HepG2 (cell line): Measurements from ENCODE around the gene DYNC2I2. TPM values are rescaled to one million over a fixed set of nuclear protein-coding genes. Genes with fewer than 3 reads are reported as not detected.

Experiments
- ATAC-seq: fragments of 200-7000 bp; cut with Tn5 transposase; 3 replicates; pipeline ENCODE4 v1.9.1; 2020; ENCODE audit warnings: mild to moderate bottlenecking, moderate library complexity
- BruUV-seq: library from RNA; stranded (reverse); fragments of 400-500 nt; replicated peaks from 2 replicates; lab custom pipeline; 2021; lab: Mats Ljungman, UMichigan
- CTCF ChIA-PET: fragments of 300-600 bp; formaldehyde crosslinking; extraction: SDS; loops from one replicate; lab custom pipeline; 2021; ENCODE audit warnings: low total read pairs, inconsistent platforms, low intra/inter-chr PET ratio; lab: Yijun Ruan, JAX
- POLR2A ChIA-PET: fragments of 350-600 bp; sonication (Branson Sonifier 250); formaldehyde crosslinking; loops from one replicate; lab custom pipeline; 2020; ENCODE audit warnings: antibody characterized with exemption, inconsistent platforms; lab: Yijun Ruan, JAX
- DNase-seq: peaks from one replicate; pipeline ENCODE4 v3.0.0-alpha.2; 2015; ENCODE audit warnings: low spot score
- FAIRE-seq: peaks from 3 replicates; lab custom pipeline; 2011; peaks lifted over from hg19 to GRCh38; lab: Jason Lieb, UNC
- H2AFZ ChIP-seq: one replicate; pipeline ENCODE4 v1.6.1; 2011; ENCODE audit warnings: low read length, inconsistent platforms
- H3K27ac ChIP-seq: fragments of 300-600 bp; 3 replicates; pipeline ENCODE4 v1.8.0; 2011; ENCODE audit warnings: mixed run types, mild to moderate bottlenecking, mixed read lengths, low read length, inconsistent platforms; ENCODE audit not compliant: insufficient read depth; ENCODE audit errors: extremely low read length
- H3K27me3 ChIP-seq, 2 experiments: fragments of 200-600 bp in 1 of 2; 2 replicates in 1 of 2; 3 replicates in 1 of 2; pipeline versions ENCODE4 v1.6.0 to v1.8.0; 2011; ENCODE audit warnings: low read length in 2 of 2, mild to moderate bottlenecking in 2 of 2, moderate library complexity in 2 of 2, inconsistent platforms in 1 of 2; ENCODE audit not compliant: insufficient read depth in 2 of 2, control insufficient read depth in 1 of 2
- H3K36me3 ChIP-seq, 2 experiments: fragments of 200-600 bp in 1 of 2; replicated peaks in 1 of 2; 2 replicates in 1 of 2; 3 replicates in 1 of 2; pipeline versions ENCODE4 v1.5.1 to v1.8.0; 2011; ENCODE audit warnings: low read length in 2 of 2, inconsistent platforms in 1 of 2; ENCODE audit not compliant: insufficient read depth in 2 of 2, control insufficient read depth in 1 of 2
- H3K4me1 ChIP-seq: 2 replicates; pipeline ENCODE4 v1.5.1; 2012; ENCODE audit warnings: low read length, inconsistent platforms; ENCODE audit not compliant: insufficient read depth
- H3K4me2 ChIP-seq: 2 replicates; pipeline ENCODE4 v1.6.0; 2011; ENCODE audit warnings: low read depth, low read length, inconsistent platforms
- H3K4me3 ChIP-seq, 3 experiments: fragments of 200-600 bp in 1 of 3; sonication (generic), shearing (Covaris generic) in 1 of 3; replicated peaks in 1 of 3; 2 replicates each; pipeline ENCODE4 v1.5.1; 2011 to 2016; ENCODE audit warnings: low read length in 3 of 3, inconsistent platforms in 2 of 3, low read depth in 2 of 3, mild to moderate bottlenecking in 2 of 3, control low read depth in 1 of 3, mixed read lengths in 1 of 3; ENCODE audit not compliant: insufficient read depth in 1 of 3
- H3K79me2 ChIP-seq: one replicate; pipeline ENCODE4 v1.6.1; 2011; ENCODE audit warnings: low read length, inconsistent platforms; ENCODE audit not compliant: insufficient read depth
- H3K9ac ChIP-seq: 2 replicates; pipeline ENCODE4 v1.6.0; 2011; ENCODE audit warnings: mild to moderate bottlenecking, low read depth, low read length, inconsistent platforms; ENCODE audit not compliant: insufficient read depth
- H3K9me3 ChIP-seq: 2 replicates; pipeline ENCODE4 v1.5.1; 2012; ENCODE audit warnings: mild to moderate bottlenecking, low read length
- H4K20me1 ChIP-seq: 2 replicates; pipeline ENCODE4 v1.6.0; 2011; ENCODE audit warnings: inconsistent platforms, mild to moderate bottlenecking, low read length, moderate library complexity; ENCODE audit not compliant: insufficient read depth
- ADNP ChIP-seq: sonication (generic); formaldehyde crosslinking; IDR thresholded peaks from 2 replicates; pipeline ENCODE4 v1.4.0; 2020; ENCODE audit warnings: missing genetic modification reagents
- CENPT ChIP-seq: sonication (generic); formaldehyde crosslinking; IDR thresholded peaks from 2 replicates; pipeline ENCODE4 v1.8.0; 2022; ENCODE audit warnings: low read depth, mild to moderate bottlenecking, moderate library complexity, missing genetic modification reagents
- FLYWCH1 ChIP-seq: sonication (generic); formaldehyde crosslinking; IDR thresholded peaks from 2 replicates; pipeline ENCODE4 v1.8.1; 2023; ENCODE audit warnings: mild to moderate bottlenecking, missing genetic modification reagents
- FOXP1 ChIP-seq, 2 experiments: fragments of 450-650 bp in 1 of 2; IDR thresholded peaks; 2 replicates each; pipeline ENCODE4 v1.6.1; 2017 to 2018; ENCODE audit warnings: antibody characterized with exemption in 1 of 2
- GPN1 ChIP-seq: sonication (generic); formaldehyde crosslinking; IDR thresholded peaks from 2 replicates; pipeline ENCODE4 v1.5.1; 2020; ENCODE audit warnings: missing genetic modification reagents, borderline replicate concordance
- HES4 ChIP-seq: sonication (generic); formaldehyde crosslinking; IDR thresholded peaks from 2 replicates; pipeline ENCODE4 v1.9.0; 2021; ENCODE audit warnings: mild to moderate bottlenecking, missing genetic modification reagents, borderline replicate concordance
- JDP2 ChIP-seq: sonication (generic); formaldehyde crosslinking; IDR thresholded peaks from 2 replicates; pipeline ENCODE4 v1.8.1; 2022; ENCODE audit warnings: missing genetic modification reagents, borderline replicate concordance
- KDM6A ChIP-seq: IDR thresholded peaks from 2 replicates; pipeline ENCODE4 v1.6.1; 2016; ENCODE audit warnings: low read depth
- PAWR ChIP-seq: sonication (generic); formaldehyde crosslinking; IDR thresholded peaks from 2 replicates; pipeline ENCODE4 v1.4.0; 2020; ENCODE audit warnings: missing genetic modification reagents, mild to moderate bottlenecking, borderline replicate concordance
- SMARCE1 ChIP-seq: fragments of 450-650 bp; IDR thresholded peaks from 2 replicates; pipeline ENCODE4 v1.6.1; 2017; ENCODE audit warnings: borderline replicate concordance
- TBP ChIP-seq: sonication (generic); formaldehyde crosslinking; IDR thresholded peaks from 2 replicates; pipeline ENCODE4 v1.5.0; 2020; ENCODE audit warnings: missing genetic modification reagents
- ZBTB43 ChIP-seq: sonication (generic); formaldehyde crosslinking; conservative IDR thresholded peaks from 2 replicates; pipeline ENCODE4 v1.4.0; 2020; ENCODE audit warnings: missing genetic modification reagents
- ZNF652 ChIP-seq: IDR thresholded peaks from 2 replicates; pipeline ENCODE4 v1.6.1; 2016; ENCODE audit warnings: low read depth, borderline replicate concordance
- ZNF678 ChIP-seq: sonication (generic); formaldehyde crosslinking; IDR thresholded peaks from 2 replicates; pipeline ENCODE4 v1.4.0; 2020; ENCODE audit warnings: mild to moderate bottlenecking, missing genetic modification reagents
- ZNF724P ChIP-seq: sonication (generic); formaldehyde crosslinking; IDR thresholded peaks from 2 replicates; pipeline ENCODE4 v1.8.0; 2022; ENCODE audit warnings: missing genetic modification reagents, borderline replicate concordance
- ZNF75D ChIP-seq: sonication (generic); formaldehyde crosslinking; IDR thresholded peaks from 2 replicates; pipeline ENCODE4 v1.8.1; 2023; ENCODE audit warnings: missing genetic modification reagents, mild to moderate bottlenecking, borderline replicate concordance
- WGBS: methylation state at CpG from one replicate; pipeline ENCODE4 v1.1.6; 2017; ENCODE audit warnings: low lambda C conversion rate; 5-methylcytosine and 5-hydroxymethylcytosine counted together
- in situ Hi-C: cut with HindIII; loops from 2 replicates; pipeline ENCODE4 v1.10.0; 2017; ENCODE audit warnings: low pct_unique_long_range_greater_than_20kb; ENCODE audit not compliant: extremely low pct_ligation_motif_present
- intact Hi-C: fragments of 100-400 bp; cut with micrococcal nuclease; formaldehyde crosslinking; loops from one replicate; pipeline ENCODE4 v1.10.0; 2022; ENCODE audit not compliant: unreplicated experiment
- polyA plus RNA-seq, 8 experiments: library from polyadenylated mRNA; depleted of rRNA in 3 of 8; stranded (reverse) in 7 of 8; unstranded in 1 of 8; fragments of >200 nt; fragmentation: Illumina TruSeq in 4 of 8; extraction: Trizol in 4 of 8; gene quantifications; 2 replicates each; pipeline versions ENCODE4 v1.2.1 to v1.2.3, GENCODE V29; 2011 to 2016; ENCODE audit warnings: low read depth in 4 of 8, missing spikeins in 1 of 8, mixed read lengths in 1 of 8; ENCODE audit not compliant: insufficient read depth in 1 of 8
- total RNA-seq, 5 experiments: library from RNA; depleted of rRNA; stranded (reverse); fragments of >200 nt; fragmentation: Illumina TruSeq; extraction: Trizol; gene quantifications; 2 replicates each; pipeline ENCODE4 v1.2.3, GENCODE V29; 2016; ENCODE audit warnings: low read depth in 1 of 5

Gene DYNC2I2
- total and polyA plus RNA-seq, 2 of the 13 experiments (the other 11 are each of a cell fraction or from before 2014, with no cell fraction given): 13.7 to 40.2 TPM

DNA sequence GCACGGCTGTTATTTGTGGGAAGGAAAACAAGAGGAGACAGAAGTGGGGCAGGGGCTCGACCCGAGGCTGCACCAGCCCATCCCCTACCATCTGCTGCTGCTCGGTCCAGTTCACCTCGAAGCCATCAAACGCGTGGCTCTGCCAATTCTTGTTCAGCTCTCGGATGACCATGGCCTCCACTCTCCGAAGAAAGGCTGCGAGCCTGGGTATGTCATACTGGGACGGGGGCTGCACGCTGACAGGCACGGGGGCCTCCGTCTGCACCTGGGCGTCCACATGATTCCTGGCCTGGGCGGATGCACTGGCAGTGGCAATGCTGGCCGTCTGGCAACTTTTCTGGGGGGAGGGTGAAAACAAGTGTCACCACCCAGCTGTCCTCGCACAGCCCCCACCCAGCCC lies 16.0 kb downstream of the DYNC2I2 start (continued):
- TF ChIP-seq GPN1 (CRISPR knock-in tag) (no peak), FOXP1 (IDR thresholded peaks at IDR 0.05) (no peak), FOXP1 (CRISPR knock-in tag; IDR thresholded peaks at IDR 0.05) (no peak), ZNF652 (no peak), TBP (CRISPR knock-in tag) (no peak), ADNP (CRISPR knock-in tag) (no peak), ZNF678 (CRISPR knock-in tag) (no peak), ZNF724P (CRISPR knock-in tag) (no peak)

- DNase-seq (no peak), FAIRE-seq (no peak), ATAC-seq (no peak)
- Histone ChIP-seq H3K4me2 (no peak overlapping the region), H3K36me3 (peaks cover 6 to 21% of the 10 kb centered on the region in 2 experiments; a peak in 4 of 5 replicates), H3K79me2 (no peaks in the 10 kb centered on the region), H4K20me1 (no peaks in the 10 kb centered on the region), H3K27me3 (no peaks in the 10 kb centered on the region), H3K4me1 (peaks cover 21% of the 10 kb centered on the region), H3K9me3 (no peaks in the 10 kb centered on the region), H3K4me3 (no peak overlapping the region), H3K27ac (no peak overlapping the region), H2AFZ (no peak overlapping the region), H3K9ac (no peak overlapping the region)
- POLR2A ChIA-PET: no interaction called here
- WGBS: 98% methylated on average over 4 of the region's 4 CpGs
- in situ Hi-C loops: no loop called here
- CTCF ChIA-PET: no interaction called here
- TF ChIP-seq KDM6A (CRISPR knock-in tag): no peak
- TF ChIP-seq CENPT (CRISPR knock-in tag): no peak
- TF ChIP-seq ZNF75D (CRISPR knock-in tag): no peak
- no peak for TF ChIP-seq PAWR (CRISPR knock-in tag)
- TF ChIP-seq SMARCE1: no peak
- no peak for TF ChIP-seq HES4 (CRISPR knock-in tag)
- no peak for TF ChIP-seq FLYWCH1 (CRISPR knock-in tag)
- TF ChIP-seq ZBTB43 (CRISPR knock-in tag): no peak
- no peak for TF ChIP-seq JDP2 (CRISPR knock-in tag)
- intact Hi-C loops: loop anchor here (5.0 kb wide), 2 partner anchors 49 to 64 kb away; partner anchors contain the start of genes PKN3 and SET
- BruUV-seq: no TSS peak
These were observed 18.1 kb downstream of the DYNC2I2 start for GRCh38 chr9:128638580-128638979.
